H1 (cell line): ENCODE results near the gene SBDS. TPM values are rescaled to one million over a fixed set of nuclear protein-coding genes. Genes with fewer than 3 reads are reported as not detected.

Experiments
- CTCF ChIA-PET: fragments of 300-600 bp; sonication (Branson Sonifier 250); formaldehyde crosslinking; loops from one replicate; lab custom pipeline; 2021; ENCODE audit not compliant: partially characterized antibody; lab: Charles Lee
- POLR2A ChIA-PET: fragments of 300-600 bp; sonication (Branson Sonifier 250); formaldehyde crosslinking; loops from one replicate; lab custom pipeline; 2021; ENCODE audit warnings: inconsistent platforms; ENCODE audit not compliant: partially characterized antibody; lab: Charles Lee
- DNase-seq, 2 experiments: peaks; one replicate each; pipeline versions ENCODE4 v3.0.0 to v3.0.0-alpha.2; 2010 to 2022; ENCODE audit warnings: low spot score in 2 of 2, low read depth in 1 of 2, mixed read lengths in 1 of 2
- FAIRE-seq: peaks from 2 replicates; lab custom pipeline; 2011; peaks lifted over from hg19 to GRCh38; lab: Jason Lieb, UNC
- H2AFZ ChIP-seq: 2 replicates; pipeline ENCODE4 v1.8.1; 2012; ENCODE audit warnings: low read length, inconsistent platforms
- H2AK5ac ChIP-seq: 2 replicates; pipeline ENCODE4 v1.6.1; 2013; ENCODE audit warnings: low read depth, low read length
- H2BK120ac ChIP-seq: replicated peaks from 2 replicates; pipeline ENCODE3; 2013; ENCODE audit warnings: low read depth, low read length, inconsistent platforms
- H2BK12ac ChIP-seq: 2 replicates; pipeline ENCODE4 v1.6.1; 2013; ENCODE audit warnings: low read depth, low read length
- H2BK15ac ChIP-seq: 2 replicates; pipeline ENCODE4 v1.6.1; 2013; ENCODE audit warnings: low read length
- H2BK20ac ChIP-seq: 2 replicates; pipeline ENCODE4 v1.6.1; 2013; ENCODE audit warnings: low read length
- H2BK5ac ChIP-seq: 2 replicates; pipeline ENCODE4 v1.6.1; 2013; ENCODE audit warnings: low read depth, low read length
- H3K14ac ChIP-seq: 2 replicates; pipeline ENCODE4 v1.6.1; 2013; ENCODE audit warnings: inconsistent platforms; ENCODE audit not compliant: insufficient read length
- H3K18ac ChIP-seq: 2 replicates; pipeline ENCODE4 v1.6.1; 2013; ENCODE audit warnings: low read length; ENCODE audit errors: extremely low read depth
- H3K23ac ChIP-seq: 2 replicates; pipeline ENCODE4 v1.6.1; 2013; ENCODE audit warnings: inconsistent platforms; ENCODE audit not compliant: insufficient read length
- H3K23me2 ChIP-seq: 2 replicates; pipeline ENCODE4 v1.6.1; 2013; ENCODE audit warnings: low read depth, low read length
- H3K27ac ChIP-seq: 2 replicates; pipeline ENCODE4 v1.6.1; 2011; ENCODE audit warnings: low read depth, low read length, inconsistent platforms
- H3K27me3 ChIP-seq, 4 experiments: replicated peaks in 1 of 4; 1 replicate in 1 of 4; 2 replicates in 3 of 4; pipeline versions ENCODE4 v1.6.1 to v1.8.1; 2011 to 2013; ENCODE audit warnings: low read length in 3 of 4, mild to moderate bottlenecking in 3 of 4, inconsistent platforms in 2 of 4, mixed read lengths in 2 of 4, moderate library complexity in 1 of 4; ENCODE audit not compliant: control insufficient read depth in 3 of 4, insufficient read depth in 3 of 4; ENCODE audit errors: extremely low read depth in 1 of 4
- H3K36me3 ChIP-seq, 4 experiments: 2 replicates each; pipeline versions ENCODE4 v1.6.1 to v1.8.1; 2011 to 2013; ENCODE audit warnings: mild to moderate bottlenecking in 4 of 4, low read length in 3 of 4, moderate library complexity in 2 of 4, control low read depth in 1 of 4, inconsistent platforms in 1 of 4; ENCODE audit not compliant: insufficient read depth in 4 of 4, control insufficient read depth in 2 of 4
- H3K4ac ChIP-seq: replicated peaks from 2 replicates; pipeline ENCODE3; 2013; ENCODE audit warnings: low read length, low read depth, mixed read lengths, inconsistent platforms; ENCODE audit not compliant: insufficient read length
- H3K4me1 ChIP-seq, 4 experiments: replicated peaks in 1 of 4; 1 replicate in 1 of 4; 2 replicates in 3 of 4; pipeline versions ENCODE4 v1.6.1 to v1.8.1; 2011 to 2013; ENCODE audit warnings: low read length in 3 of 4, inconsistent platforms in 2 of 4, mixed read lengths in 1 of 4; ENCODE audit not compliant: insufficient read depth in 4 of 4, control insufficient read depth in 3 of 4
- H3K4me2 ChIP-seq, 2 experiments: 2 replicates each; pipeline versions ENCODE4 v1.6.1 to v1.8.1; 2011 to 2013; ENCODE audit warnings: low read depth in 2 of 2, low read length in 2 of 2, control low read depth in 1 of 2, inconsistent platforms in 1 of 2, mild to moderate bottlenecking in 1 of 2; ENCODE audit not compliant: insufficient read depth in 1 of 2
- H3K4me3 ChIP-seq, 4 experiments: fragments of 200-600, 300-600 bp in 1 of 4; sonication (generic), shearing (Covaris generic), sonication (Bioruptor Twin) in 1 of 4; 2 replicates each; pipeline versions ENCODE4 v1.5.1 to v1.8.1; 2011 to 2016; ENCODE audit warnings: low read length in 4 of 4, low read depth in 3 of 4, control low read depth in 2 of 4, inconsistent platforms in 2 of 4, mild to moderate bottlenecking in 2 of 4, mixed read lengths in 1 of 4, moderate library complexity in 1 of 4; ENCODE audit not compliant: insufficient read depth in 2 of 4; ENCODE audit errors: extremely low read depth in 1 of 4
- H3K56ac ChIP-seq: replicated peaks from 2 replicates; pipeline ENCODE3; 2013; ENCODE audit warnings: low read depth, mild to moderate bottlenecking, mixed read lengths, low read length, inconsistent platforms; ENCODE audit not compliant: insufficient read length
- H3K79me1 ChIP-seq: 2 replicates; pipeline ENCODE4 v1.6.1; 2013; ENCODE audit warnings: low read depth, low read length, control low read depth
- H3K79me2 ChIP-seq, 2 experiments: 2 replicates each; pipeline versions ENCODE4 v1.6.1 to v1.8.1; 2012 to 2013; ENCODE audit warnings: low read length in 2 of 2, mild to moderate bottlenecking in 2 of 2, inconsistent platforms in 1 of 2; ENCODE audit not compliant: insufficient read depth in 2 of 2, control insufficient read depth in 1 of 2
- H3K9ac ChIP-seq, 4 experiments: replicated peaks in 1 of 4; 1 replicate in 1 of 4; 2 replicates in 3 of 4; pipeline versions ENCODE4 v1.6.1 to v1.8.1; 2011 to 2013; ENCODE audit warnings: low read depth in 3 of 4, low read length in 3 of 4, control low read depth in 2 of 4, mild to moderate bottlenecking in 2 of 4, moderate library complexity in 2 of 4, inconsistent platforms in 1 of 4; ENCODE audit errors: extremely low read depth in 1 of 4
- H3K9me3 ChIP-seq, 2 experiments: 2 replicates each; pipeline versions ENCODE4 v1.6.1 to v1.8.1; 2012 to 2013; ENCODE audit warnings: mild to moderate bottlenecking in 2 of 2, moderate library complexity in 2 of 2, control low read depth in 1 of 2, inconsistent platforms in 1 of 2, low read depth in 1 of 2, low read length in 1 of 2, mixed read lengths in 1 of 2; ENCODE audit not compliant: insufficient read depth in 2 of 2
- H4K20me1 ChIP-seq, 2 experiments: replicated peaks in 1 of 2; 2 replicates each; pipeline versions ENCODE3 to v1.8.1; 2011 to 2013; ENCODE audit warnings: inconsistent platforms in 2 of 2, low read length in 2 of 2, mild to moderate bottlenecking in 1 of 2; ENCODE audit not compliant: insufficient read depth in 2 of 2, control insufficient read depth in 1 of 2
- H4K5ac ChIP-seq: 2 replicates; pipeline ENCODE4 v1.6.1; 2013; ENCODE audit warnings: low read length, low read depth, mixed read lengths, inconsistent platforms; ENCODE audit not compliant: insufficient read length
- H4K8ac ChIP-seq: 2 replicates; pipeline ENCODE4 v1.8.0; 2013; ENCODE audit warnings: mild to moderate bottlenecking, moderate library complexity, low read length, inconsistent platforms; ENCODE audit not compliant: insufficient read depth; ENCODE audit errors: extremely low read depth
- H4K91ac ChIP-seq: replicated peaks from 2 replicates; pipeline ENCODE3; 2013; ENCODE audit warnings: low read length, mixed read lengths, inconsistent platforms; ENCODE audit not compliant: insufficient read length
- USF2 ChIP-seq: IDR thresholded peaks from 2 replicates; pipeline ENCODE4 v1.6.1; 2011; ENCODE audit warnings: low read length, improper control_type of control experiment
- WGBS, 2 experiments: shearing (Covaris generic) in 1 of 2; methylation state at CpG; one replicate each; pipeline versions ENCODE4 v1.1.6 to v1.1.7; 2013 to 2015; ENCODE audit warnings: low lambda C conversion rate in 2 of 2, mixed read lengths in 2 of 2, inconsistent platforms in 1 of 2, low coverage in 1 of 2, missing lambda C conversion rate in 1 of 2; ENCODE audit not compliant: insufficient replicate concordance in 2 of 2, insufficient coverage in 1 of 2, insufficient read length in 1 of 2; ENCODE audit errors: extremely low coverage in 1 of 2, missing lambda C conversion rate in 1 of 2; 5-methylcytosine and 5-hydroxymethylcytosine counted together
- polyA plus RNA-seq, 7 experiments: library from polyadenylated mRNA; depleted of rRNA in 3 of 7; stranded (reverse) in 5 of 7; unstranded in 2 of 7; fragments of >200 nt in 5 of 7; fragments of 200-250 nt in 2 of 7; gene quantifications; 1 replicate in 5 of 7; 2 replicates in 1 of 7; 4 replicates in 1 of 7; pipeline versions ENCODE4 v1.2.1 to v1.2.3, GENCODE V29; 2011 to 2013; ENCODE audit warnings: missing spikeins in 2 of 7, mixed read lengths in 2 of 7
- total RNA-seq: library from RNA; stranded (reverse); fragmentation: NEBNext Ultra II Directional; extraction: Animal tissue kit (Norgen Biotek cat#: 25700); gene quantifications from 2 replicates; pipeline ENCODE4 v1.2.1, GENCODE V29; 2021

Gene SBDS
- total and polyA plus RNA-seq, 2 of the 8 experiments (the other 6 are each of a cell fraction or from before 2014, with no cell fraction given): 8.2 to 27.5 TPM

- 84% methylated on average over 2 of the region's 2 CpGs; no CpG with 5 or more reads in 1 of the 2 experiments for WGBS, 2 experiments
These were observed 48.8 kb downstream of the SBDS start for GRCh38 chr7:66946545-66946944.

More at GRCh38 chr7:66946545-66946944, 48.8 kb downstream of the SBDS start:
- Histone ChIP-seq H4K5ac (no peak overlapping the region), H3K9me3 (no peaks in the 10 kb centered on the region), H3K14ac (no peak overlapping the region), H4K8ac (no peak overlapping the region), H3K36me3 (peaks cover 11 to 60% (median 35%) of the 10 kb centered on the region in 4 experiments), H2BK15ac (no peak overlapping the region), H2BK5ac (no peak overlapping the region), H2BK12ac (no peak overlapping the region), H3K4me1 (no peaks in the 10 kb centered on the region), H2AFZ (no peak overlapping the region), H4K20me1 (peaks cover 0 to 2% of the 10 kb centered on the region in 2 experiments), H4K91ac (no peak overlapping the region), H3K23me2 (no peaks in the 10 kb centered on the region), H3K18ac (no peak overlapping the region), H3K23ac (no peak overlapping the region), H2BK120ac (no peak overlapping the region), H3K56ac (no peak overlapping the region), H3K9ac (no peak overlapping the region), H2BK20ac (no peak overlapping the region), H3K79me2 (no peaks in the 10 kb centered on the region), H3K79me1 (no peaks in the 10 kb centered on the region; the same call in 1 of the 2 replicates), H2AK5ac (no peak overlapping the region), H3K27me3 (no peaks in the 10 kb centered on the region), H3K4me2 (no peak overlapping the region), H3K4me3 (no peak overlapping the region), H3K27ac (no peak overlapping the region), H3K4ac (no peak overlapping the region)
- no peak for FAIRE-seq
- no peak for TF ChIP-seq USF2
- ChIA-PET CTCF (interaction anchor here (1.3 kb wide), 1 partner anchor 41 kb away, joined by 6 read pairs; no protein-coding TSS in a partner anchor), POLR2A (no interaction called here)
- DNase-seq: no peak
